Stimulated activated memory B cell treated with anti-CD40 and anti-IgM and Interleukin-4, amounts not matched to agents 10 μg/mL and 1 μg/mL and 100 μg/mL, for 72 hours (primary cell): Measurements from ENCODE around the gene NEDD9.
A peak's percentile ranks its signal among the peaks of the same experiment; 100 is the strongest.

ENCODE experiments used
- ATAC-seq: fragments of 150-1000 bp; cut with Tn5 transposase; 2 replicates; pipeline ENCODE4 v1.10.0; 2021
- H3K27ac Mint-ChIP-seq: one replicate; pipeline ENCODE4 v1.8.0; 2022; ENCODE audit warnings: mild to moderate bottlenecking, mixed read lengths
- H3K27me3 Mint-ChIP-seq: one replicate; pipeline ENCODE4 v1.8.0; 2022; ENCODE audit warnings: mixed read lengths
- H3K36me3 Mint-ChIP-seq: one replicate; pipeline ENCODE4 v1.8.0; 2022; ENCODE audit warnings: mixed read lengths
- H3K4me1 Mint-ChIP-seq: one replicate; pipeline ENCODE4 v1.8.0; 2022; ENCODE audit warnings: mixed read lengths
- H3K4me3 Mint-ChIP-seq: one replicate; pipeline ENCODE4 v1.8.0; 2022; ENCODE audit warnings: mild to moderate bottlenecking, moderate library complexity, mixed read lengths
- H3K9me3 Mint-ChIP-seq: one replicate; pipeline ENCODE4 v1.8.0; 2022; ENCODE audit warnings: mixed read lengths

Gene NEDD9

DNA sequence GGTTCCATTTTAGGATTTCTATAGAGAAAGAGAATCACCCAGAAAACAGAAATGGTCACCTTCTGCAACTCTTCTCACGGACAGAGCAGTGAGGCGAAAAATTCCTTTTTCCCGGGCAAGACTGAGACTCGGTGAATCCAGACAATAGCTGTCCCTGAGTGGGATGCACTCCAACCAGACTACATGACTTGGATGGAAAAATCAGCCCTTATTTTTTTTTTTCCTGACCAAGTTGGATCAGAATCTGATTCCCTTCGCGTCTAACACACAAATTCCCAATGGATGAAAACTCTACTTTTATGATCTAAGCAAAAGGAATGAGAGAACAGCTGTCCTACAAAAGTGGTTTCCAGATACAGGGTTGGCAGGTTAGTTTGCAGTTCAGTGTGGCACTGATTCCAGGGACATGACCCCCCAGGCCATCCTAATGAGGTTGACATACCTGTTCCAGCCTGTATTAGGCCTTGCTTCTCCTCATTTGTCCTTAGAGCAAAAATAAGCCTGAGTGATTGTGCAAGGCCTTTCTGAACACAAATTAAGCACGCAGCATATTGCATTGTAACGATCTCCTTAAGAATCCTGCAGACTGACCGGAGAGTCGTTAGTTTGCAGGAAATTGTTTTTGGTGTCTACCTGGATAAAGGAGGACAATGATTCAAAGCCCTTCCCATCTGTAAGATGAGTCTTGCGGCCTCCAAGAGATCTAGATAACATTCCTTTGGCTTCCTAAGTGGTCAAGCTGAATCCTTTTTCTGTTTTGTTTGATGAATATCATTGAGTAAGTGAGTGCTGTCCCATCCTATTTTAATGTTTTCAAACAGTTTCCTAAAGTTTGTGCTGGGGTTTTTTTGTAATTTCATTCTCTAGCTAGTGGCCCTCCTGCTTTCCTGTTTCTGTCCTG is 1.5 kb upstream of the NEDD9 start:
- Mint-ChIP-seq H3K9me3 (peaks cover 2% of the 10 kb centered on the region), H3K4me1 (peaks cover 46% of the 10 kb centered on the region), H3K4me3 (peak overlapping the region; percentile 87), H3K27ac (peak overlapping the region; percentile 88), H3K27me3 (no peaks in the 10 kb centered on the region), H3K36me3 (peaks cover 12% of the 10 kb centered on the region)
- ATAC-seq: no peak

DNA sequence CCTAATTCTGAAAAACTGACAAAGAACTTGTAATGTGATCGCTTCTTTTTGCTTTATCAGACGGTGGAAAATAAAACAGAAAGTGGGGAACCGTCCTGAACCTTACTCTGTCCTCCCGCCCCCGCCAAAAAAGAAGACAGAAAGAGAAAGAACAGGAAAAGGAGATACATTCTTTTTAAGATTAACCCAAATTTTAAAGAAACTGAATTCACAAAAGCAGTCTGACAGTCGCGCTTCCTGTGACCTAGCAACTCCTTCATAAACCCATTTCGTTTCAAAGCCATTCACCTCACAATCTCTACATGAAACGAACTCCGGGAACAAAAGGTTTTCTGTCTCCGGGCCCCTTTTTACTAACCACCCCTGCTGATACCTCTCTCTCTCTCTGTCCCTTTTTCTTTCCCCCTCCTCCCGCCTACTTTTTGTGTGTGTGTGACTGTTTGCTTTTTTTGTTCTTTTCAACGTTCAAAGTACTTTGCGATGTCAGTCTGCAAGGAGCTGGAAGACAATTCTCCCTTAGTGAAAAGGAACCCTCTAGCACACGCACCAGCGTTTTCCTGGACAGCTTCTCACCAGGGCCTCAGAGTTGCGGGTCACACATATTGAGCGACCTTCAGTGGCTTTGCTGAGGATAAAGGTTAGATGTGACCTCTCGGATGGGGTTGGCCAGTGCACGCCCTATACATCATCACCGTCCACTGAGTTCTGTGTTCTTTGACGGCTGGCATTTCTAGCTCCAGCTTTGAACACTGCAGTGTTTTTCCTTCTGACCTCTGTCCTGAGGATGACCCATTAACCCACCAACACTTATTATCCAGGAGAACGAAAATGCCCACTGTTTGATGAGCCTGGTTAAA is 530 bp upstream of the NEDD9 start:
- H3K9me3 Mint-ChIP-seq: peaks cover 2% of the 10 kb centered on the region
- ATAC-seq: peak; percentile 13
- peak overlapping the region; percentile 87 for H3K4me3 Mint-ChIP-seq
- peak overlapping the region; percentile 88 for H3K27ac Mint-ChIP-seq
- H3K27me3 Mint-ChIP-seq: no peaks in the 10 kb centered on the region
- H3K36me3 Mint-ChIP-seq: peaks cover 6% of the 10 kb centered on the region
- H3K4me1 Mint-ChIP-seq: peaks cover 40% of the 10 kb centered on the region

DNA sequence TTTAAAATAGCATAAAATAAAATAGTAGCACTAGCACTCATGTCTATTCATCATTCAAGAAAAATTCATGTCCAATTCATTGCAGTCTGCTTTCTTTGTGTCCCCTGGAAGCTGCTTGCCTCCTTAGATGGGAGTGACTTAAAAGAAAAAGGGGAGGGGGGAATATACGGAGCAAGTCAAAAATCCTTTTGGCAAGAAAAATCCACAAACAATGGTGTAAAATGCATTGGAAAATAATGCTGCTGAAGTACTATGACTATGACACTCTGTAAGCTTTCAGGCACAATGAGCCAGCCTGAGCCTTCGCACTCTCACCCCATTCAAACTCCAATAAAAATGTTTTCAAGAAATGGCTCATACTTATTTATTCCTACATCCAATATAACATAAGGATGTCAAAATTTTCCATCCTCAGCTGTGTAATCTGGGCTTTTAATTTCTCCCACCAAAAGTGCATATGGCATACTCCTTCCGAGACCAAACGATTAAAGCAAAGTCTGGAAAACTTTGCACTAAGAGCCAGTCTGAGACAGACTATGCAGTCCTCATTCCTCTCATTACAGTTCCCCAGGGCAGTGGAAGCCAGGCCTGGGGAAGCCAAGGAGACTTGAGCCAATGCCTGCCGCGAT is 790 bp downstream of the NEDD9 start:
- ATAC-seq: no peak
- Mint-ChIP-seq H3K27ac (peak overlapping the region; percentile 88), H3K4me3 (peak overlapping the region; percentile 87), H3K4me1 (peaks cover 32% of the 10 kb centered on the region), H3K9me3 (no peaks in the 10 kb centered on the region), H3K36me3 (peaks cover 6% of the 10 kb centered on the region), H3K27me3 (no peaks in the 10 kb centered on the region)

DNA sequence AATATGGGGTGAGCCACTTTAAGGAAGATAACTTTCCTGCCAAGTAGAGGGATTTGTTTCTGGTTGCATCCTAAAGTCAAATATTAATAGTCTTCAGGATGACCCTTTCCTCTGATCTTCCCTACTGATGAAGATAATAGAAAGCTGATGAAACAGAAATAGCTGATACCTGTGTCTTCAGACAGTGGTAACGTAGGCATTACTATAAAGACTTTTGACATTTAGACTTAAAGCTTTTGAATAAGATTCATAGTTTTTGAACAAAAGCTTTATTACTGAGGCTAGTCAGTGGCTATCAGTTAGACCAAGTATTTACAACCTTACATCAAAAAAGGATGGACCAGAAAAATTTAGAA is 1.4 kb downstream of the NEDD9 start:
- Mint-ChIP-seq H3K4me3 (no peak overlapping the region), H3K9me3 (no peaks in the 10 kb centered on the region), H3K27ac (no peak overlapping the region), H3K27me3 (no peaks in the 10 kb centered on the region), H3K4me1 (peaks cover 30% of the 10 kb centered on the region), H3K36me3 (peaks cover 6% of the 10 kb centered on the region)
- no peak for ATAC-seq

DNA sequence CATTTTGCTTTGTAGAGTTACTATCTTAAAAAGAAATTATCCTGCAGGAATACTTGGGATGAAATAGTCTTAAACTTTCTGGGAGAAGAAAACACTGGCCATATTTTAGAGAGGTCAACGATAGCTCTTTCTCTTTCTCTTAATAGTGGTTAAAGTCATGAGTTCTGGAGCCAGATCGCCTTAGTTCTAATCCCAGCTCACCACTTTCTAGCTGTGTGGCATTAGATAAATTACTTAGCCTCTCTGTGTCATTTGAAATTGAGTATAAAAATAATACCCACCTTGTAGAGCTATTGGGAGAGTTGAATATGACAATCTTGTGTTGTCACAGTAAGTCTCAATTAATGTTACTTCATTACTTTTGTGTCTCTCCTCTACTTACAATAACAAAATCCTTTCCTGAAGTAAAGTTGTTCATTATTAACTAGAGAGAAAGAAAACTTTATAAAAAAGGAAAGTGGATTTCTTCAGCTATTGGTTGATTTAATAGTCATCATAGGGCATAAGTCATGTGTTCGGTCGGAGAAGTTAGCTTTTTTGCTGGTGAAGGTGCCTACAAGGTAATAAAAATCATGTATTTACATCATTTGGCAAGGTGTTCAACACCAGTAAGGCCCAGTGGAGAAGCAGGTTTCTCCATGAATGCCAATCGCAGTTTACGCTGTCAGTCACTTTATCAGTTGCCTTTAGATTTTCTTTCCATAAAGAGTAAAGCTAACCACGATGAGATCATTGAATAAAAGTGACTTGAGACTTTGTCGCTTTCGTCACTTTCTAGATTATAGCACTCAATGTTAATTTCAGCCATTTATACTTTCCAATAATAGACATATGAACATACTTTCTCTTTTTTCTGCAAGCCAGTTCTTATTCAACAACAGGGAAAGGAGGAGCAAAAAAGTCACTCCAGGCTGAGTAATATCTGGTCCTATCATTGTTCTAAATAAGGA is 2.0 kb downstream of the NEDD9 start:
- Mint-ChIP-seq H3K27me3 (no peaks in the 10 kb centered on the region), H3K9me3 (peaks cover 2% of the 10 kb centered on the region), H3K4me3 (no peak overlapping the region), H3K4me1 (peaks cover 33% of the 10 kb centered on the region), H3K36me3 (peaks cover 6% of the 10 kb centered on the region), H3K27ac (no peak overlapping the region)
- no peak for ATAC-seq

DNA sequence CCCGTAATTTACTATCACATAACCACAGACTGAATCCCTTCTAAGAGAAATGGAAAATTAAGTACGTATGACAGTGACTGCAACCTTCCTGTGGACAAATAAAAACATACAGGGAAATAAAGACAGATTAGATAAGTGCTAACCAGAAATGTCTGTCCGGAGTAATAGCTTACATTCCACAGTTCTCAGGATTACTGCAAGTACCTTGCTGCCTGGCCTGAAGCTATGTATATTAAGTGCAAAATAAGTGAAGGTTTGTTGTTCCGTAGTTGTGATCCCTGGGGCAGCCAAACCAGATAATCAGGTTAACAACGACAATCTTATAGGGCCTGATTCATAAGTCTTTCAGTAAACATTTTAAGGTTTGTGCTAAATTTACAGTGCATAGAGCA is 2.8 kb downstream of the NEDD9 start:
- H3K9me3 Mint-ChIP-seq: peaks cover 2% of the 10 kb centered on the region
- ATAC-seq: no peak
- no peak overlapping the region for H3K27ac Mint-ChIP-seq

DNA sequence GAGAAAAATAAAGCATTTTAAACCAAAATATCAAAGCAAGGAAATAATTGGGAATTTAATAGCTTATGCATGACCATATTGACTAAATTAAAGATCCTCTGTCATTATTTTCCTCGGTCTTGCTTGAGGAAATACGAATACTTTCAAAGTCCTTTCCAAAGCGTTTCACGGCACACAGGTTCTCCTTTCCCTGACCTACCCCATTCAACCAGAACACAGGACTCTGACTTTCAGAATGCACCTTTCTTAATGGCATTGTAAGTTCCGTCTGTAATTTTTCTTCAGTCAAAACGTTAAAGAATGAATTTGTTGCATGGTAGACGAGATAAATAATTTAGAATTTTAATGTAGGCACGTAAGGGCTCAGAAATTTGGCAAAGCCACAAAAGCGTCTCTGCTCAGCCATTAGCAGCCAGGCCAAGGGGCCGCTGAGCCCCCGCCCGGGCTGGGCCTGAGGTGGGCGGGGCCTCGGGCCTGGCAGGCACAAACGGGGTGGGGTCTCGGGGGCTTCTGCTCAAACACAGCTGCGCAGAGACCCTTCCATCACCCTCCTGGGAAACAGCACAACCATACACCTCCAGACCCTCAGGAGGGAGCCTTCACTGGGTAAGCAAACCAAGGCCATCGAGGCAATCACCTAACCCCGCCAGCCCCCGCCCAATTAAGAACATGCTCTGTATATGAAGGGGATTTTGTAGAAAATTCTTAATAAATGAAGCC is 3.4 kb downstream of the NEDD9 start:
- Mint-ChIP-seq H3K27me3 (no peaks in the 10 kb centered on the region), H3K27ac (no peak overlapping the region), H3K4me3 (no peak overlapping the region), H3K36me3 (peaks cover 6% of the 10 kb centered on the region), H3K4me1 (peaks cover 44% of the 10 kb centered on the region), H3K9me3 (peaks cover 2% of the 10 kb centered on the region)
- no peak for ATAC-seq

More for the DNA sequence above, 2.8 kb downstream of the NEDD9 start:
- Mint-ChIP-seq H3K36me3 (peaks cover 6% of the 10 kb centered on the region), H3K4me3 (no peak overlapping the region), H3K27me3 (no peaks in the 10 kb centered on the region), H3K4me1 (peaks cover 39% of the 10 kb centered on the region)

DNA sequence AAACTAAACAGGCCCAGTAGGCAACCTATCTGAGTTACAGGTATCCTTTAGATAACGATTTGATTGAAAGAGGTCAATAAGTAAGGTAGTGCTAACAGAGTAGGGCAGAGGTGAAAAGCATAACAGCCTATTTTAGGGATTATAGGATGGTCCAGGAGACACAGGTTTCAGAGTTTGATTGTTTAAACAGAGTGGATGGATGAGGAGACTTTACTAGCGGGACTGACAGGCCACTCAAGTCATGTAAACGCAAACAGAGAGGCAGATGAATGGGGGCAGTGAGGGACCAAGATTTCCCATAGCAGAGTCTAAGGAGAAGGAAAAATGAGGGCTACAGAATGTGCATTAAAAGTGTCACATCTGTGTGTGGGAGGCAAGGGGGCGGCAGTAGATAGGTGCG is 4.8 kb downstream of the NEDD9 start:
- H3K36me3 Mint-ChIP-seq: peaks cover 6% of the 10 kb centered on the region

DNA sequence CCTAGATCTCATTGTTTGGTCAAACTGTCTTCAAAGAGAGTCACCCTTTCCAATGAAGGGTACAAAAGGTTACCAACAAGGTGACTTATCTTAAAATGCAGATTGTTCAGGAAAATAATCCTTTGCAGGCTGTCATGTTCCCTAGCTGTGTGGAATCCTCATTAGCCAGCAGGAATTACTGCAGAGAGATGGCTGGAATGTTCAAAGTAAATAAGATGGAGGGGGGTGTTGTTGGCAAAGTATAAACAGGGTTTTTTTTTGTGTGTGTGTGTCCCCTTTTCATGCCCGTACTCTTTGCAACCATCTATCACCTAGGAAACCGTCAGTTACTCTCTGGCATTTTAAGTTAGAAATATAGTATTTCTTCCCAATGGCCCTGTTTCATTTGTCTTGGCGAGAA is 6.5 kb downstream of the NEDD9 start:
- peaks cover 2% of the 10 kb centered on the region for H3K9me3 Mint-ChIP-seq
- no peak overlapping the region for H3K4me3 Mint-ChIP-seq
- peaks cover 48% of the 10 kb centered on the region for H3K4me1 Mint-ChIP-seq
- no peaks in the 10 kb centered on the region for H3K27me3 Mint-ChIP-seq
- H3K27ac Mint-ChIP-seq: no peak overlapping the region
- no peak for ATAC-seq
- H3K36me3 Mint-ChIP-seq: peaks cover 6% of the 10 kb centered on the region

More for the DNA sequence above, 4.8 kb downstream of the NEDD9 start:
- Mint-ChIP-seq H3K9me3 (peaks cover 2% of the 10 kb centered on the region), H3K27ac (no peak overlapping the region), H3K4me3 (no peak overlapping the region), H3K27me3 (no peaks in the 10 kb centered on the region), H3K4me1 (peaks cover 44% of the 10 kb centered on the region)
- ATAC-seq: no peak

DNA sequence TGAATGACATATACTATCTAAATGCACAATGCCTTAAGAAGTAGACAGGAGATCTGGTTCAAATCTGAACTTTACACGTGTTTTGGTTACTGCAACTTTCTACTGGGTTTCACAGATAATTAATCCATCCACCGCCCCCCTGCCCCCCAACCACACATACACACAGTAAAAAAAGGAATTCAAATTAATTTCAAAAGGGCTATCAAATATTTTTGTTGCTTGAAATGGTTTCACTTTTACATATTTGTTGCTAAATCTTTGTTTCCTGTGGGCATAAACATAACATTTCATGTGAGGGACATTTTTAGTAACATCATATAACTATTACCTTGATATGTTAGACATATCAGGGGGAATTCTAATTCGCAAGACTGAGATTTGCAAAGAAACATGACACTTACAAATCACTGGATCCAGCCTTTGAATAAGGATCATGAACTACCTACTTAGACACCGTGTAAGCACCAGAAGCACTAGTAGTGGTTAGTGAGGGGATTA is 7.5 kb downstream of the NEDD9 start:
- Mint-ChIP-seq H3K27me3 (no peaks in the 10 kb centered on the region), H3K36me3 (peaks cover 6% of the 10 kb centered on the region), H3K27ac (peak overlapping the region; percentile 78), H3K9me3 (peaks cover 2% of the 10 kb centered on the region), H3K4me3 (no peak overlapping the region), H3K4me1 (peaks cover 53% of the 10 kb centered on the region)
- no peak for ATAC-seq

DNA sequence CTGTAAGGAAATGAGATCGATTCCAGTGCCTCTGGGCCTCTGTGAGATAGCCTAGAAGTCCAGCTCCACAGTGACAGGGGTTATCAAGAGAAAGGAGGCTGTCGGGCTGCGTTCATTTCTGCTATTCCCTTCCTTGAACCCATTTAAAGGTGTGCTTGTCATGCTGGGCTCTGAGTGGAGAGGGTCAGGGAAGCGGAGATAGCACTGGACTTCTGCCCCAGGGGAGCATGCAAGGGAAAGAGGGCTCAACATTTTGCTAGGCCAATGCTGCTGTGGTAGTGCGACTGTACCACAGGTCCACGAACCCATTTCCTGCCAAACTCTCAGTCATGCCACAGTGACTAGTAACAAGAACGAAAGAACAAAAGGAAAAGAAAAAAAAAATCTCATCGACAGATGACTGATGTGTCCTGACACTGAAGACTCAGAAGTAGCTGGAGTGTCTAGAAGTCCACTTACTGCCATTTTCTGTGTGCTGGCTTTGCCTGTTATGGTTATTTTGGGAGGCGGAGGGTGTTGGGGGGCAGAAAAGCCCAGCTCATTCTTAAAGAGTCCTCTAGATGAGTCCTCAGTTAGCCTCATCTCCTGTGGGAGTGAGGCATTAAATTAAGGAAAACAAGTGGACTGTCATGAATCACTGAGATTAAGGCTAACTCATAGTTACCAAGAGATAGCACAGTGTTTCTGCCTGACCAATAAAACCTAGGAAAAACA is 8.1 kb downstream of the NEDD9 start:
- peaks cover 2% of the 10 kb centered on the region for H3K9me3 Mint-ChIP-seq
- peak overlapping the region; percentile 78 for H3K27ac Mint-ChIP-seq
- H3K36me3 Mint-ChIP-seq: peaks cover 8% of the 10 kb centered on the region
- no peaks in the 10 kb centered on the region for H3K27me3 Mint-ChIP-seq
- no peak overlapping the region for H3K4me3 Mint-ChIP-seq
- peaks cover 54% of the 10 kb centered on the region for H3K4me1 Mint-ChIP-seq
- ATAC-seq: peak; percentile 82

DNA sequence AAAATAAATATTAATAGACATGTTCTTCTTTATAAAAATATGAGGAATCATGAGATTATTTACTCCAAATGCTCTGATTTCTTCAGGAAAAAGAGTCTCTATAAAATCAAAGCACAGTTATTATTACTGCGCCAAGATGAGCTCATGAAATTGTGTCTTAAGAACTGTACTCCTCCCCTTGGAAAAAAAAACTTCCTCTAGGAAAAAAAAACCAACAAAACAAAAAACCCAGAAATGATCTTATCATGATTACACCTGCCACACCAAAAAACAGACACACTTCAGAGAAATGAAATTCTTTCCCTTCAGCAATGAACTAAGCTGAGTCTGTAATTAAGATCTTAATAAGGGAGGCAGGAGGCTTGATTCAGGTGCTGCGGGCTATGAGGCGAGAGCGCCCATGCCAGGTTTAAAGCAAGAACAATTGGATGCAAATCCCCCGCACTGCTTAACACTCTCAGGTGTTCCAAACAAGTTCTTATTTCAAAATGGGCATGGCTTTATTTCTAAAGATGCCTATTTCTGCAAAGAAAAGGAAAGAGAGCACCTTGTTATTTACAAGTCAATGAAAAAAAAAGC is 9.1 kb downstream of the NEDD9 start:
- Mint-ChIP-seq H3K27me3 (no peaks in the 10 kb centered on the region), H3K36me3 (peaks cover 14% of the 10 kb centered on the region), H3K4me1 (peaks cover 65% of the 10 kb centered on the region), H3K4me3 (no peak overlapping the region), H3K27ac (peak overlapping the region; percentile 78), H3K9me3 (peaks cover 2% of the 10 kb centered on the region)
- no peak for ATAC-seq
